Caco-2 (cell line): ENCODE data around the gene NTN5. TPM values are rescaled to one million over a fixed set of nuclear protein-coding genes. Genes with fewer than 3 reads are reported as not detected.

Experiments
- BruUV-seq: library from RNA; stranded (reverse); fragments of 400-500 nt; replicated peaks from 2 replicates; lab custom pipeline; 2021; lab: Mats Ljungman, UMichigan
- CTCF ChIA-PET: fragments of 300-600 bp; sonication (Branson Sonifier 250); formaldehyde crosslinking; loops from one replicate; lab custom pipeline; 2022; ENCODE audit warnings: antibody characterized with exemption; lab: Charles Lee
- POLR2A ChIA-PET: fragments of 300-600 bp; sonication (Branson Sonifier 250); formaldehyde crosslinking; loops from one replicate; lab custom pipeline; 2022; ENCODE audit warnings: antibody characterized with exemption; lab: Charles Lee
- DNase-seq, 2 experiments: peaks; one replicate each; pipeline versions ENCODE4 v3.0.0 to v3.0.0-alpha.2; 2020 to 2022
- H3K27me3 ChIP-seq: replicated peaks from 2 replicates; pipeline ENCODE4 v1.6.0; 2011; ENCODE audit warnings: low read length; ENCODE audit not compliant: control insufficient read depth, insufficient read depth
- H3K36me3 ChIP-seq: 2 replicates; pipeline ENCODE4 v1.5.1; 2011; ENCODE audit warnings: low read length; ENCODE audit not compliant: control insufficient read depth, insufficient read depth
- H3K4me1 ChIP-seq: fragments of 250-450 bp; sonication (Bioruptor Pico); 2 replicates; pipeline ENCODE4 v1.5.1; 2020; ENCODE audit warnings: mild to moderate bottlenecking
- H3K4me3 ChIP-seq: 2 replicates; pipeline ENCODE4 v1.5.1; 2011; ENCODE audit warnings: low read depth, mild to moderate bottlenecking, control low read depth, low read length
- H3K9me3 ChIP-seq: fragments of 250-450 bp; sonication (Bioruptor Pico); 2 replicates; pipeline ENCODE4 v1.5.1; 2020; ENCODE audit warnings: mild to moderate bottlenecking, moderate library complexity
- H3K27ac Mint-ChIP-seq: one replicate; pipeline ENCODE4 v1.8.0; 2022; ENCODE audit warnings: mixed read lengths; ENCODE audit not compliant: unreplicated experiment
- H3K27me3 Mint-ChIP-seq: one replicate; pipeline ENCODE4 v1.8.0; 2022; ENCODE audit warnings: mixed read lengths; ENCODE audit not compliant: insufficient read depth, unreplicated experiment
- H3K36me3 Mint-ChIP-seq: one replicate; pipeline ENCODE4 v1.8.0; 2022; ENCODE audit warnings: mild to moderate bottlenecking, mixed read lengths; ENCODE audit not compliant: insufficient read depth, unreplicated experiment
- H3K4me1 Mint-ChIP-seq: one replicate; pipeline ENCODE4 v1.8.0; 2022; ENCODE audit warnings: low read depth, mixed read lengths; ENCODE audit not compliant: unreplicated experiment
- H3K4me3 Mint-ChIP-seq: one replicate; pipeline ENCODE4 v1.8.0; 2022; ENCODE audit warnings: mild to moderate bottlenecking, moderate library complexity, mixed read lengths; ENCODE audit not compliant: unreplicated experiment
- H3K9me3 Mint-ChIP-seq: one replicate; pipeline ENCODE4 v1.8.0; 2022; ENCODE audit warnings: mixed read lengths; ENCODE audit not compliant: unreplicated experiment
- CTCF ChIP-seq, 2 experiments: fragments of 200-600 bp in 1 of 2; IDR thresholded peaks; 1 replicate in 1 of 2; 2 replicates in 1 of 2; pipeline versions ENCODE4 v1.5.1 to v1.8.0; 2011 to 2022; ENCODE audit warnings: antibody characterized with exemption in 1 of 2, control low read depth in 1 of 2, inconsistent platforms in 1 of 2, low read depth in 1 of 2, low read length in 1 of 2, mild to moderate bottlenecking in 1 of 2, moderate library complexity in 1 of 2; ENCODE audit not compliant: insufficient read depth in 1 of 2, severe bottlenecking in 1 of 2, unreplicated experiment in 1 of 2
- intact Hi-C: fragments of 100-400 bp; cut with micrococcal nuclease; formaldehyde crosslinking; loops from one replicate; pipeline ENCODE4 v1.10.0; 2022; ENCODE audit not compliant: unreplicated experiment
- total RNA-seq: library from RNA; stranded (reverse); gene quantifications from 2 replicates; pipeline ENCODE4 v1.2.3, GENCODE V29; 2022

NTN5 gene
- total RNA-seq, 1 experiment from 2014 or later = 0.34 TPM

- no peaks in the 10 kb centered on the region for H3K27me3 Mint-ChIP-seq
- intact Hi-C loops = loop anchor here (1.0 to 5.0 kb wide), 5 partner anchors 9 to 325 kb away; partner anchors contain the start of genes CA11, HSD17B14, RPL18 and SPHK2
- ChIA-PET CTCF (interaction anchor here (1.2 kb wide), 1 partner anchor 9 kb away, joined by 3 read pairs; the partner anchor contains the start of gene CA11), POLR2A (interaction anchor here (0.6 to 2.0 kb wide), 5 partner anchors 13 to 1074 kb away, joined by 3 to 17 read pairs (median 5); partner anchors contain the start of genes RPL18 and SPHK2)
- no peaks in the 10 kb centered on the region for H3K36me3 ChIP-seq
- H3K4me3 ChIP-seq = peak within 1 kb of the TSS; percentile 63
- H3K36me3 Mint-ChIP-seq = peaks cover 57% of the 10 kb centered on the region
- H3K4me1 ChIP-seq = peaks cover 37% of the 10 kb centered on the region
- DNase-seq = peak in 1 of 2 experiments; percentile 68
- TF ChIP-seq CTCF (IDR thresholded peaks at IDR 0.05; ENCODE audit: insufficient read depth in 1 of 2, low read depth in 1 of 2, low read length in 1 of 2, severe bottlenecking in 1 of 2, unreplicated experiment in 1 of 2) = peak in 1 of 2 experiments; percentile 39
- H3K27ac Mint-ChIP-seq = peak within 1 kb of the TSS; percentile 96
- peak within 1 kb of the TSS; percentile 80 for H3K4me3 Mint-ChIP-seq
- BruUV-seq = no TSS peak
- peaks cover 9% of the 10 kb centered on the region for H3K9me3 Mint-ChIP-seq
- peaks cover 36% of the 10 kb centered on the region for H3K4me1 Mint-ChIP-seq
- no peaks in the 10 kb centered on the region for H3K27me3 ChIP-seq
- no peaks in the 10 kb centered on the region for H3K9me3 ChIP-seq
Measured at GRCh38 chr19:48636859-48637448, 35.9 kb downstream of the NTN5 start, which contains the start of gene DBP. Gene DBP (minus strand): TSS chr19:48637379. CDS start chr19:48636994, 385 bp downstream.

GRCh38 chr19:48635966-48636858 lies 36.6 kb downstream of the NTN5 start:
- H3K36me3 Mint-ChIP-seq = peaks cover 65% of the 10 kb centered on the region
- intact Hi-C loops = loop anchor here (2.0 to 5.0 kb wide), 3 partner anchors 133 to 326 kb away; partner anchors contain the start of gene HSD17B14
- peak overlapping the region; percentile 93 for H3K27ac Mint-ChIP-seq
- H3K9me3 Mint-ChIP-seq = peaks cover 9% of the 10 kb centered on the region
- no peak for TF ChIP-seq CTCF (IDR thresholded peaks at IDR 0.05; ENCODE audit: insufficient read depth in 1 of 2, low read depth in 1 of 2, low read length in 1 of 2, severe bottlenecking in 1 of 2, unreplicated experiment in 1 of 2)
- H3K36me3 ChIP-seq = 0 out of 2 replicates have a peak, but pooled peaks cover under 1% of the 10 kb centered on the region
- H3K27me3 Mint-ChIP-seq = no peaks in the 10 kb centered on the region
- no peaks in the 10 kb centered on the region for H3K27me3 ChIP-seq
- POLR2A ChIA-PET = interaction anchor here (0.6 to 2.0 kb wide), 5 partner anchors 12 to 1075 kb away, joined by 3 to 17 read pairs (median 5); partner anchors contain the start of genes RPL18 and SPHK2
- peak in 1 of 2 experiments; percentile 56 for DNase-seq
- H3K4me3 ChIP-seq = peak overlapping the region; percentile 53
- H3K9me3 ChIP-seq = no peaks in the 10 kb centered on the region
- H3K4me1 Mint-ChIP-seq = peaks cover 36% of the 10 kb centered on the region
- peaks cover 45% of the 10 kb centered on the region for H3K4me1 ChIP-seq
- CTCF ChIA-PET = no interaction called here
- H3K4me3 Mint-ChIP-seq = peak overlapping the region; percentile 80
- no TSS peak for BruUV-seq
